HG03175 (cell line): Measurements from ENCODE around the gene MSANTD1.

Experiments used
- ATAC-seq: cut with Tn5 transposase; IDR thresholded peaks from one replicate; pipeline ENCODE4 v1.9.1; 2021; ENCODE audit warnings: mild to moderate bottlenecking, moderate library complexity; ENCODE audit not compliant: unreplicated experiment

Gene MSANTD1

GRCh38 chr4:3286335-3287175, 37.6 kb downstream of the MSANTD1 start:
- no peak for ATAC-seq

GRCh38 chr4:3287271-3287971, 38.5 kb downstream of the MSANTD1 start:
- ATAC-seq: no peak

- no peak for ATAC-seq
These were observed 39.1 kb downstream of the MSANTD1 start for GRCh38 chr4:3287972-3288570.

- no peak for ATAC-seq
These were observed 39.7 kb downstream of the MSANTD1 start for GRCh38 chr4:3288571-3289094.

- no peak for ATAC-seq
These were observed 41.5 kb downstream of the MSANTD1 start for GRCh38 chr4:3290476-3290875.

- ATAC-seq: no peak
These were observed 41.9 kb downstream of the MSANTD1 start for GRCh38 chr4:3290889-3291321.

GRCh38 chr4:3291411-3291968, 42.5 kb downstream of the MSANTD1 start:
- no peak for ATAC-seq

GRCh38 chr4:3291969-3292570, 43.1 kb downstream of the MSANTD1 start:
- no peak for ATAC-seq

GRCh38 chr4:3292571-3293400, 43.8 kb downstream of the MSANTD1 start, which contains the start of gene RGS12:
TSS of gene RGS12 (plus strand) at chr4:3293021. CDS start at chr4:3316171, 23,150 bp downstream.
- peak; percentile 75 for ATAC-seq

- ATAC-seq: no peak
These were observed 44.7 kb downstream of the MSANTD1 start for GRCh38 chr4:3293401-3294391.

- no peak for ATAC-seq
These were observed 45.7 kb downstream of the MSANTD1 start for GRCh38 chr4:3294401-3295241.

GRCh38 chr4:3295837-3296624, 47.1 kb downstream of the MSANTD1 start:
- ATAC-seq: no peak

GRCh38 chr4:3296651-3297050, 47.7 kb downstream of the MSANTD1 start:
- ATAC-seq: no peak

- no peak for ATAC-seq
These were observed 48.3 kb downstream of the MSANTD1 start for GRCh38 chr4:3297066-3297859.

- ATAC-seq: no peak
These were observed 50.4 kb downstream of the MSANTD1 start for GRCh38 chr4:3299122-3299975.
